Measurements from ENCODE around the gene S1PR3. TPM values are rescaled to one million over a fixed set of nuclear protein-coding genes. Genes with fewer than 3 reads are reported as not detected.

The S1PR3 gene
- total RNA-seq, 1 donor, result 3.3 TPM

DNA sequence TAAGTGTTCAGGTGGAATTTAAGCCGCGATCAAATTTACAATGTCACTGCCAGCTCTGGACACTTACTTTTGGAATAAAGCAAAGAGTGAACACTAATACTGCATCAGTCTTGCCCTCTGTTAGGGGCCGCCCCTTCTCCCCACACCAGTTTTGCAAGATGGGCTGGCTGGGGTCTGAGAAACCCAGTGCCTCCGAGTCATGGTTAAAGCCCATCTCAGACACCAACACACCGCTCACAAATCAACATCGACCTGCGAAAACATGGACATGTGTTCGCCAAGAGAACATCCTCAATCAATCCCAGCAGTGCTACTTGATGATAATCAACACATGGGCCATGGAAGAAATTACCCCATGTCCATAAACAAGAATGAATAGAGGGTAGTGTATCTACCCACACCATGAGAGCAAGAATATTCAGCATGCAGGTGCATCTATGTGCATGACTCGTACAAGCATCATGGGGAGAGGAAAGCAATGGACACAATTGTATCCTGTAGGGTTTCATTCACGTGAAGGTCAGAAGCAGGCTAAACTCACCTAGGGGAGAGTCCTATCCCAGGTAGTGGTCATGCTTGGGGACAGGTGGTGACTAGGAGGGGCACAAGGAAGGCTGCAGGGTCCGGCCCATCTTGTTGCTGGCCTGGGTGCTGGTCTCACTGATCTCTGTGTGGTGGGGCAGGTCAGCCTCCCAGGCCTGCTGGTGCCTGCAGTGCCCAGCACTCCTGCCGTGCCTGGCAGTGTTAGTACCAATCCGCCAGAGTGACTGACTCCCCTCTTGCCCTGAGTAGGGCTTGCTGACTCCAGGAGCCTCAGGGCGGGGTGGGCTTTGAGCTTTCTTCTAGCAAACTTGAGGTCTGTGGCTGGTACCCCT, 5.0 kb downstream of the S1PR3 start:
- H2AFZ ChIP-seq (ENCODE audit: low read length), result no peak overlapping the region
- no peak for TF ChIP-seq CTCF (IDR thresholded peaks at IDR 0.05; ENCODE audit: extremely low read depth, low read depth, low read length)
- H3K36me3 ChIP-seq (ENCODE audit: insufficient read depth, low read length), result peaks cover 4% of the 10 kb centered on the region
- H3K27ac ChIP-seq (ENCODE audit: low read depth, low read length), result no peak overlapping the region
- H3K27me3 ChIP-seq (ENCODE audit: insufficient read depth, low read length), result no peaks in the 10 kb centered on the region
- H4K20me1 ChIP-seq (ENCODE audit: insufficient read depth, low read length), result peaks cover 3% of the 10 kb centered on the region
- no peak for DNase-seq (ENCODE audit: insufficient read length, low spot score, missing footprints)
- peaks cover 30% of the 10 kb centered on the region for H3K79me2 ChIP-seq (ENCODE audit: insufficient read depth, low read length)
- H3K4me3 ChIP-seq (ENCODE audit: insufficient read depth, low read length), result no peak overlapping the region
- H3K4me2 ChIP-seq (ENCODE audit: insufficient read depth, low read length), result no peak overlapping the region
- H3K9me3 ChIP-seq (ENCODE audit: low read depth, low read length), result no peaks in the 10 kb centered on the region
- H3K4me1 ChIP-seq (ENCODE audit: insufficient read depth, low read length), result peaks cover 51% of the 10 kb centered on the region

- no peak overlapping the region for H3K27ac ChIP-seq (ENCODE audit: low read depth, low read length)
Measured at GRCh38 chr9:88996921-88997235, 5.6 kb downstream of the S1PR3 start.

DNA sequence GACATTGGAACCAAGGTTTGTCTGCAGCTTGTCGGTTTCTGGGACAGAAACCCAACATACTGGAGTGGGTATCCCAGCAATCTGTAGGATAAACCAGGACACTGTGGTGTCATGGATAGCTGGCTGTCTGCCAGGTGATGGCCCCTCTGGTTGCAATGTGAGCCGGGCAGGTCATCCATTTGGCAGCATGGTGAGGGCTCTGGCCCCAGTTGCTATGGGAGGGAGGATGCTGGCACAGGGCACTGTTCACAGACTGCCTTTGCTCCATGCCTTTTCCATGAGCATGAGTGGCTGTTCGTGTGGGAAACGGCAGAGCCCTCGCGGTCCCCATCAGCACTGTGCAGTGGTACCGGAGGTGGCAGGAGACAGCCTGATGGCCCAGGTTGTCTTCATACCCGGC, 6.4 kb downstream of the S1PR3 start:
- Histone ChIP-seq H3K27ac (ENCODE audit: low read depth, low read length) (no peak overlapping the region), H3K4me1 (ENCODE audit: insufficient read depth, low read length) (peaks cover 42% of the 10 kb centered on the region), H3K4me2 (ENCODE audit: insufficient read depth, low read length) (no peak overlapping the region), H3K4me3 (ENCODE audit: insufficient read depth, low read length) (no peak overlapping the region), H3K27me3 (ENCODE audit: insufficient read depth, low read length) (no peaks in the 10 kb centered on the region), H2AFZ (ENCODE audit: low read length) (no peak overlapping the region), H3K36me3 (ENCODE audit: insufficient read depth, low read length) (peaks cover 16% of the 10 kb centered on the region), H3K79me2 (ENCODE audit: insufficient read depth, low read length) (peaks cover 22% of the 10 kb centered on the region), H4K20me1 (ENCODE audit: insufficient read depth, low read length) (peaks cover 3% of the 10 kb centered on the region), H3K9me3 (ENCODE audit: low read depth, low read length) (no peaks in the 10 kb centered on the region)
- no peak for TF ChIP-seq CTCF (IDR thresholded peaks at IDR 0.05; ENCODE audit: extremely low read depth, low read depth, low read length)
- no peak for DNase-seq (ENCODE audit: insufficient read length, low spot score, missing footprints)

More at GRCh38 chr9:88996921-88997235, 5.6 kb downstream of the S1PR3 start:
- no peak overlapping the region for H3K4me3 ChIP-seq (ENCODE audit: insufficient read depth, low read length)
- peaks cover 3% of the 10 kb centered on the region for H4K20me1 ChIP-seq (ENCODE audit: insufficient read depth, low read length)
- peaks cover 9% of the 10 kb centered on the region for H3K36me3 ChIP-seq (ENCODE audit: insufficient read depth, low read length)
- H3K4me2 ChIP-seq (ENCODE audit: insufficient read depth, low read length), result no peak overlapping the region
- no peaks in the 10 kb centered on the region for H3K9me3 ChIP-seq (ENCODE audit: low read depth, low read length)
- H3K27me3 ChIP-seq (ENCODE audit: insufficient read depth, low read length), result no peaks in the 10 kb centered on the region
- H3K4me1 ChIP-seq (ENCODE audit: insufficient read depth, low read length), result peaks cover 49% of the 10 kb centered on the region
- TF ChIP-seq CTCF (IDR thresholded peaks at IDR 0.05; ENCODE audit: extremely low read depth, low read depth, low read length), result no peak
- no peak for DNase-seq (ENCODE audit: insufficient read length, low spot score, missing footprints)
- H2AFZ ChIP-seq (ENCODE audit: low read length), result no peak overlapping the region
- peaks cover 28% of the 10 kb centered on the region for H3K79me2 ChIP-seq (ENCODE audit: insufficient read depth, low read length)

DNA sequence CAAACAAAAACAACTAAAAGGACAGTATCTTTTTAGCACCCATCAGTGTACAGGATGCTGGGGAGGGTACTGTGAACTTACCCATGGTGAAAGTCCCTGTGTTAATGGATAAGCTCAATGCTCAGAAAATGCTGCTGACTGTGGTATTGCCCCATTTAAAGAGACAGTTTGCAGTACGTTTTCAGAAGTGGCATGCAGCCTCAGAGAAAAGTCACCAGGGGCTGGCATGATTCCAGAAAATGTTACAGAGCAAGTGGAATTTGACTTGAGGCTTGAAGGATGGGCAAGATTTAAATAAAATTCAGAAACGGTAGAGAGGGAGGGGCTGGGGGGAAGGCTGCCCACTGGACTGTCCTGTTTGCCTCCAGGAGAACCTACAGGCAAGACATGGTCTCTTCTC, 7.2 kb downstream of the S1PR3 start:
- peaks cover 22% of the 10 kb centered on the region for H3K36me3 ChIP-seq (ENCODE audit: insufficient read depth, low read length)
- no peaks in the 10 kb centered on the region for H3K27me3 ChIP-seq (ENCODE audit: insufficient read depth, low read length)
- no peak overlapping the region for H2AFZ ChIP-seq (ENCODE audit: low read length)
- no peaks in the 10 kb centered on the region for H3K9me3 ChIP-seq (ENCODE audit: low read depth, low read length)
- peaks cover 33% of the 10 kb centered on the region for H3K4me1 ChIP-seq (ENCODE audit: insufficient read depth, low read length)
- no peak overlapping the region for H3K4me3 ChIP-seq (ENCODE audit: insufficient read depth, low read length)
- H4K20me1 ChIP-seq (ENCODE audit: insufficient read depth, low read length), result peaks cover 3% of the 10 kb centered on the region
- H3K79me2 ChIP-seq (ENCODE audit: insufficient read depth, low read length), result peaks cover 14% of the 10 kb centered on the region
- no peak for TF ChIP-seq CTCF (IDR thresholded peaks at IDR 0.05; ENCODE audit: extremely low read depth, low read depth, low read length)
- no peak for DNase-seq (ENCODE audit: insufficient read length, low spot score, missing footprints)
- H3K4me2 ChIP-seq (ENCODE audit: insufficient read depth, low read length), result no peak overlapping the region
- peak overlapping the region; percentile 66 for H3K27ac ChIP-seq (ENCODE audit: low read depth, low read length)
